ENCODE results near the gene FLNC.

GRCh38 chr7:128831994-128832879 lies 2.0 kb downstream of the FLNC start:
- TF ChIP-seq CTCF (conservative IDR thresholded peaks at IDR 0.05 in 1 of 2, IDR thresholded peaks at IDR 0.05 in 1 of 2; ENCODE audit: extremely low read depth in 1 of 2, insufficient read depth in 1 of 2, low read depth in 1 of 2, low read length in 2 of 2): no peak
- no peak for TF ChIP-seq EZH2 (IDR thresholded peaks at IDR 0.05; ENCODE audit: borderline replicate concordance, low read length)
